Liver (tissue), 9 donors: ENCODE data around the gene LDLRAD4. TPM values are rescaled to one million over a fixed set of nuclear protein-coding genes. Genes with fewer than 3 reads are reported as not detected.

ENCODE experiments used
- DNase-seq: peaks from one replicate; pipeline ENCODE4 v3.0.0-alpha.2; 2017; ENCODE audit warnings: low spot score
- H3K27ac ChIP-seq, 2 donors: one replicate each; pipeline ENCODE4 v1.7.0; 2013; ENCODE audit warnings: inconsistent platforms in 2 of 2, low read length in 2 of 2, control low read depth in 1 of 2, low read depth in 1 of 2, mild to moderate bottlenecking in 1 of 2
- H3K27me3 ChIP-seq, 4 donors: one replicate each; pipeline versions ENCODE4 v1.6.1 to v1.7.0; 2013; ENCODE audit warnings: low read length in 3 of 4, inconsistent platforms in 1 of 4, mild to moderate bottlenecking in 1 of 4, moderate library complexity in 1 of 4; ENCODE audit not compliant: control insufficient read depth in 4 of 4, insufficient read depth in 4 of 4
- H3K36me3 ChIP-seq, 4 donors: one replicate each; pipeline versions ENCODE4 v1.6.1 to v1.7.0; 2013; ENCODE audit warnings: low read length in 3 of 4, mild to moderate bottlenecking in 3 of 4, low read depth in 1 of 4, moderate library complexity in 1 of 4; ENCODE audit not compliant: control insufficient read depth in 4 of 4, insufficient read depth in 3 of 4
- H3K4me1 ChIP-seq, 4 donors: one replicate each; pipeline versions ENCODE4 v1.6.1 to v1.7.0; 2013; ENCODE audit warnings: low read length in 3 of 4, mild to moderate bottlenecking in 3 of 4, moderate library complexity in 1 of 4; ENCODE audit not compliant: control insufficient read depth in 4 of 4, insufficient read depth in 4 of 4
- H3K4me3 ChIP-seq, 3 donors: one replicate each; pipeline versions ENCODE4 v1.6.1 to v1.7.0; 2013; ENCODE audit warnings: low read length in 3 of 3, control low read depth in 1 of 3, low read depth in 1 of 3, mild to moderate bottlenecking in 1 of 3
- H3K9ac ChIP-seq, 2 donors: one replicate each; pipeline ENCODE4 v1.7.0; 2013; ENCODE audit warnings: low read length in 2 of 2, mild to moderate bottlenecking in 2 of 2, moderate library complexity in 2 of 2, control low read depth in 1 of 2, low read depth in 1 of 2
- H3K9me3 ChIP-seq, 4 donors: one replicate each; pipeline versions ENCODE4 v1.6.1 to v1.7.0; 2013; ENCODE audit warnings: low read length in 3 of 4; ENCODE audit not compliant: control insufficient read depth in 4 of 4
- ATF3 ChIP-seq: IDR thresholded peaks from 2 replicates; pipeline ENCODE4 v1.6.1; 2016; ENCODE audit warnings: antibody characterized with exemption
- CTCF ChIP-seq: fragments of 150-350 bp; IDR thresholded peaks from 2 replicates; pipeline ENCODE4 v1.5.1; 2017; ENCODE audit warnings: improper control_type of control experiment, low read depth, low read length; ENCODE audit not compliant: missing input control
- EGR1 ChIP-seq, 2 donors: IDR thresholded peaks; 2 replicates each; pipeline ENCODE4 v1.6.1; 2016 to 2018; ENCODE audit warnings: antibody characterized with exemption in 2 of 2, low read depth in 2 of 2
- FOXA1 ChIP-seq: IDR thresholded peaks from 2 replicates; pipeline ENCODE4 v1.6.1; 2016; ENCODE audit warnings: antibody characterized with exemption
- FOXA2 ChIP-seq: IDR thresholded peaks from 2 replicates; pipeline ENCODE4 v1.6.1; 2016; ENCODE audit warnings: antibody characterized with exemption
- HNF4A ChIP-seq, 2 donors: conservative IDR thresholded peaks; 2 replicates each; pipeline ENCODE4 v1.6.1; 2016; ENCODE audit warnings: antibody characterized with exemption in 2 of 2, mild to moderate bottlenecking in 2 of 2
- HNF4G ChIP-seq: IDR thresholded peaks from 2 replicates; pipeline ENCODE4 v1.6.1; 2016; ENCODE audit warnings: antibody characterized with exemption
- JUND ChIP-seq, 2 donors: IDR thresholded peaks; 2 replicates each; pipeline ENCODE4 v1.6.1; 2016; ENCODE audit warnings: antibody characterized with exemption in 2 of 2
- MAX ChIP-seq: IDR thresholded peaks from 2 replicates; pipeline ENCODE4 v1.6.1; 2016; ENCODE audit warnings: antibody characterized with exemption
- NR2F2 ChIP-seq: IDR thresholded peaks from 2 replicates; pipeline ENCODE4 v1.6.1; 2016; ENCODE audit warnings: antibody characterized with exemption
- RAD21 ChIP-seq, 2 donors: IDR thresholded peaks; 2 replicates each; pipeline ENCODE4 v1.6.1; 2016; ENCODE audit warnings: antibody characterized with exemption in 2 of 2, mild to moderate bottlenecking in 2 of 2
- REST ChIP-seq: IDR thresholded peaks from 2 replicates; pipeline ENCODE4 v1.6.1; 2016; ENCODE audit warnings: antibody characterized with exemption, mild to moderate bottlenecking
- RXRA ChIP-seq, 2 donors: IDR thresholded peaks; 2 replicates each; pipeline ENCODE4 v1.6.1; 2017 to 2018; ENCODE audit warnings: antibody characterized with exemption in 2 of 2, mild to moderate bottlenecking in 1 of 2
- SP1 ChIP-seq: IDR thresholded peaks from 2 replicates; pipeline ENCODE4 v1.6.1; 2018; ENCODE audit warnings: antibody characterized with exemption, mild to moderate bottlenecking
- TAF1 ChIP-seq: conservative IDR thresholded peaks from 2 replicates; pipeline ENCODE4 v1.6.1; 2016; ENCODE audit warnings: antibody characterized with exemption, mild to moderate bottlenecking
- YY1 ChIP-seq: IDR thresholded peaks from 2 replicates; pipeline ENCODE4 v1.6.1; 2016; ENCODE audit warnings: antibody characterized with exemption, mild to moderate bottlenecking
- ZBTB33 ChIP-seq: IDR thresholded peaks from 2 replicates; pipeline ENCODE4 v1.6.1; 2016; ENCODE audit warnings: antibody characterized with exemption
- WGBS: extraction: QIAGEN DNeasy Blood & Tissue Kit; methylation state at CpG from one replicate; pipeline ENCODE4 v1.1.7; 2013; 5-methylcytosine and 5-hydroxymethylcytosine counted together
- polyA plus RNA-seq, 2 donors: library from polyadenylated mRNA; stranded (reverse) in 1 of 2; unstranded in 1 of 2; fragments of 200-250 nt in 1 of 2; fragments of >200 nt in 1 of 2; fragmentation: Nextera tagmentation in 1 of 2; extraction: Ambion mirVana in 1 of 2; gene quantifications; one replicate each; pipeline versions ENCODE4 v1.2.1 to v1.2.3, GENCODE V29; 2013 to 2015
- total RNA-seq, 2 donors: library from RNA; depleted of rRNA; stranded (reverse); fragments of >200 nt; gene quantifications; one replicate each; pipeline ENCODE4 v1.2.3, GENCODE V29; 2014
- donor health status: healthy.
- donor health status: healthy.
- donor health status: healthy.
- donor health status: healthy.
- donor health status: healthy.

LDLRAD4 gene
- total and polyA plus RNA-seq, 4 donors = 4.8 to 41.7 (median 12.7) TPM

- Histone ChIP-seq H3K4me1 (no peaks in the 10 kb centered on the region), H3K36me3 (no peaks in the 10 kb centered on the region), H3K9ac (no peak overlapping the region), H3K27ac (no peak overlapping the region), H3K9me3 (peaks cover 0 to 2% (median 1%) of the 10 kb centered on the region in 4 donors), H3K27me3 (no peaks in the 10 kb centered on the region), H3K4me3 (no peak overlapping the region)
- TF ChIP-seq RAD21 (IDR thresholded peaks at IDR 0.05) (no peak), MAX (no peak), CTCF (no peak), FOXA1 (no peak), FOXA2 (no peak), TAF1 (no peak), RXRA (IDR thresholded peaks at IDR 0.05) (no peak), HNF4G (no peak), ATF3 (no peak), SP1 (no peak)
- WGBS = 97% methylated on average over 17 of the region's 17 CpGs
- no peak for DNase-seq
Observed at GRCh38 chr18:13300796-13301195, 82.2 kb downstream of the LDLRAD4 start.

- Histone ChIP-seq H3K9ac (no peak overlapping the region), H3K27me3 (no peaks in the 10 kb centered on the region), H3K4me1 (no peaks in the 10 kb centered on the region), H3K9me3 (peaks cover 0 to 2% (median 1%) of the 10 kb centered on the region in 4 donors), H3K4me3 (no peak overlapping the region), H3K36me3 (no peaks in the 10 kb centered on the region), H3K27ac (no peak overlapping the region)
- TF ChIP-seq JUND (IDR thresholded peaks at IDR 0.05) (no peak), MAX (no peak), HNF4G (no peak), SP1 (no peak), YY1 (no peak)
- DNase-seq = no peak
- WGBS = 93% methylated on average over 6 of the region's 6 CpGs
Observed at GRCh38 chr18:13302040-13302439, 83.5 kb downstream of the LDLRAD4 start.

GRCh38 chr18:13302457-13303225 lies 84.1 kb downstream of the LDLRAD4 start:
- H3K27me3 ChIP-seq = no peaks in the 10 kb centered on the region
- H3K9ac ChIP-seq = no peak overlapping the region
- WGBS = 65% methylated on average over 8 of the region's 8 CpGs
- H3K27ac ChIP-seq = no peak overlapping the region
- H3K4me3 ChIP-seq = no peak overlapping the region
- H3K9me3 ChIP-seq = peaks cover 0 to 2% (median 1%) of the 10 kb centered on the region in 4 donors
- H3K36me3 ChIP-seq = no peaks in the 10 kb centered on the region
- no peaks in the 10 kb centered on the region for H3K4me1 ChIP-seq
- no peak for DNase-seq
- TF ChIP-seq RXRA (IDR thresholded peaks at IDR 0.05) = no peak
- no peak for TF ChIP-seq REST
- no peak for TF ChIP-seq JUND (IDR thresholded peaks at IDR 0.05)
- no peak for TF ChIP-seq HNF4A (conservative IDR thresholded peaks at IDR 0.05)
- TF ChIP-seq FOXA2 = no peak
- no peak for TF ChIP-seq NR2F2
- no peak for TF ChIP-seq ZBTB33
- no peak for TF ChIP-seq ATF3
- TF ChIP-seq SP1 = no peak
- TF ChIP-seq EGR1 (IDR thresholded peaks at IDR 0.05; ENCODE audit: low read depth in 2 of 2) = no peak
- no peak for TF ChIP-seq RAD21 (IDR thresholded peaks at IDR 0.05)
